ENCODE measurements around the gene CDC14B. TPM values are rescaled to one million over a fixed set of nuclear protein-coding genes. Genes with fewer than 3 reads are reported as not detected.

Gene CDC14B
- total and polyA plus RNA-seq, 2 of the 4 experiments (the other 2 are of a cell fraction): 9.7 to 26.3 TPM

- no peak overlapping the region for H3K23ac ChIP-seq (ENCODE audit: low read depth, low read length)
- BruUV-seq (replicated peaks): no TSS peak
- peaks cover 11% of the 10 kb centered on the region for H3K4me1 ChIP-seq (ENCODE audit: control insufficient read depth, insufficient read depth, low read length)
- H3K9me1 ChIP-seq (ENCODE audit: insufficient read depth, low read length): peaks cover 10% of the 10 kb centered on the region; the same call in 1 of the 2 replicates
- no peaks in the 10 kb centered on the region for H3K9me3 ChIP-seq (ENCODE audit: control insufficient read depth, insufficient read depth, low read length)
- WGBS, 2 experiments (ENCODE audit: extremely low coverage in 2 of 2, insufficient read length in 1 of 2): no CpG with 5 or more reads among the region's 2 CpGs
- peaks cover 5% of the 10 kb centered on the region; the same call in 1 of the 2 replicates for H3K36me3 ChIP-seq (ENCODE audit: control insufficient read depth, insufficient read depth, low read length)
- dilution Hi-C loops (cut with HindIII; ENCODE audit: low sequenced_read_pairs, unreplicated experiment): no loop called here
- H2BK20ac ChIP-seq (ENCODE audit: low read depth, low read length): no peak overlapping the region
- H4K91ac ChIP-seq (ENCODE audit: insufficient read depth, low read depth, low read length): no peak overlapping the region
- peaks cover 2 to 20% of the 10 kb centered on the region in 2 experiments; a peak in 3 of 4 replicates for H3K79me1 ChIP-seq (ENCODE audit: low read depth in 1 of 2, low read length in 2 of 2)
- no peak overlapping the region for H3K4me2 ChIP-seq (ENCODE audit: low read depth, low read length)
- no peak overlapping the region for H2AK5ac ChIP-seq (ENCODE audit: low read depth, low read length)
- no peak for TF ChIP-seq MAZ (IDR thresholded peaks at IDR 0.05; ENCODE audit: borderline replicate concordance, low read depth, low read length)
- no peak overlapping the region for H2AK9ac ChIP-seq (replicated peaks; ENCODE audit: low read depth, low read length, poor library complexity)
- no peak overlapping the region for H3K4me3 ChIP-seq (ENCODE audit: insufficient read depth, low read depth, low read length)
- H4K20me1 ChIP-seq (ENCODE audit: insufficient read depth, low read length): peaks cover 4% of the 10 kb centered on the region; the same call in 1 of the 2 replicates
- H3K4ac ChIP-seq (ENCODE audit: low read depth, low read length): no peak overlapping the region
- ChIA-PET POLR2A (ENCODE audit: unreplicated experiment) (no interaction called here), CTCF (interaction anchor here (0.6 kb wide), 1 partner anchor 353 kb away, joined by 3 read pairs; no protein-coding TSS in a partner anchor)
- H4K5ac ChIP-seq (ENCODE audit: low read depth, low read length): no peak overlapping the region
- H2BK5ac ChIP-seq (ENCODE audit: low read depth, low read length, poor library complexity, severe bottlenecking): no peak overlapping the region
- no peak overlapping the region for H2BK120ac ChIP-seq (ENCODE audit: low read depth, low read length)
- no peak overlapping the region for H3K56ac ChIP-seq (ENCODE audit: extremely low read depth, insufficient read depth, low read length)
- no peak overlapping the region for H2AFZ ChIP-seq (replicated peaks; ENCODE audit: low read length, poor library complexity)
- no peak overlapping the region for H3K14ac ChIP-seq (replicated peaks; ENCODE audit: low read depth, low read length)
- no peaks in the 10 kb centered on the region for H3K27me3 ChIP-seq (ENCODE audit: control insufficient read depth, insufficient read depth, low read length)
- H3K18ac ChIP-seq (ENCODE audit: low read depth, low read length): no peak overlapping the region
- no peak overlapping the region for H3K27ac ChIP-seq (ENCODE audit: insufficient read depth, low read length)
- no peak overlapping the region for H4K8ac ChIP-seq (ENCODE audit: low read depth in 2 of 2, low read length in 2 of 2)
- no peak overlapping the region for H3K9ac ChIP-seq (ENCODE audit: low read depth, low read length)
- no peak for ATAC-seq (ENCODE audit: low read depth)
- intact Hi-C loops (cut with micrococcal nuclease): no loop called here
- in situ Hi-C loops (cut with MboI; ENCODE audit: low sequenced_read_pairs): no loop called here
- H2BK15ac ChIP-seq (ENCODE audit: low read depth, low read length): no peak overlapping the region
- no peak for DNase-seq
These were observed 137.2 kb downstream of the CDC14B start for GRCh38 chr9:96482476-96482875.

All from IMR-90 (cell line).